Type B pancreatic cell (in vitro differentiated cells): ENCODE measurements around the gene MBIP. TPM values are rescaled to one million over a fixed set of nuclear protein-coding genes. Genes with fewer than 3 reads are reported as not detected.

Source experiments
- DNase-seq: peaks from one replicate; pipeline ENCODE4 v3.0.0; 2021; ENCODE audit warnings: mixed read lengths; ENCODE audit not compliant: unreplicated experiment; ENCODE audit errors: extremely low spot score
- H3K27ac Mint-ChIP-seq: 2 replicates; pipeline ENCODE4 v1.8.0; 2021; ENCODE audit warnings: mild to moderate bottlenecking, mixed read lengths
- H3K27me3 Mint-ChIP-seq: 2 replicates; pipeline ENCODE4 v1.8.0; 2021; ENCODE audit warnings: mixed read lengths
- H3K36me3 Mint-ChIP-seq: 2 replicates; pipeline ENCODE4 v1.8.0; 2021; ENCODE audit warnings: mixed read lengths
- H3K4me1 Mint-ChIP-seq: one replicate; pipeline ENCODE4 v1.8.0; 2021; ENCODE audit warnings: mixed read lengths; ENCODE audit not compliant: unreplicated experiment
- H3K4me3 Mint-ChIP-seq: 2 replicates; pipeline ENCODE4 v1.8.0; 2021; ENCODE audit warnings: mild to moderate bottlenecking, mixed read lengths
- H3K9me3 Mint-ChIP-seq: 2 replicates; pipeline ENCODE4 v1.8.0; 2021; ENCODE audit warnings: mixed read lengths
- total RNA-seq: library from RNA; stranded (reverse); gene quantifications from 2 replicates; pipeline ENCODE4 v1.2.1, GENCODE V29; 2021; ENCODE audit warnings: low replicate concordance
- TF ChIP-seq, protein P1 (sequence below): fragments of 200-600 bp; sonication (generic); conservative IDR thresholded peaks from 2 replicates; pipeline ENCODE4 v1.5.0; 2021; ENCODE audit warnings: antibody characterized with exemption, mild to moderate bottlenecking

Gene MBIP
- total RNA-seq, 1 donor from 2014 or later: 39.9 TPM

DNA sequence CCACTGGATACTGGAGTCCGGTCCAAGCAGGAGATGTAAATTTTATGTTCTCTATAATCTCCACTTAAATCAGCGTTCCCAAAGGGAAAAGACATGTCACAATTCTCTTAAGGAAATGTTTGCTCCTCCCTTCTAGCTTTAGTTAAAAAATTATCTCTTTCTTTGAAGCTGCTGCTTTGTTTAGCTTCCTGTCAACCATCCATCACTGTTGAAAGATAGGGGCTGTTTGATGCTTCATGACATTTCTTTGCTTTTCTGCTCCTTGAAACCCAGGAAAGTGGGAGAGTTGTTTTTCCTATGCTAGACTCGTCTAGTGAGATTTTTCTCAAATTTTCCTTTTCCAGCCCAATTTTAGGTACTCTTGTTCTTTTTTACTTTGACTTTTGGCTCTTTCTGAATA, 31.9 kb downstream of the MBIP start:
- TF ChIP-seq, protein P1, sequence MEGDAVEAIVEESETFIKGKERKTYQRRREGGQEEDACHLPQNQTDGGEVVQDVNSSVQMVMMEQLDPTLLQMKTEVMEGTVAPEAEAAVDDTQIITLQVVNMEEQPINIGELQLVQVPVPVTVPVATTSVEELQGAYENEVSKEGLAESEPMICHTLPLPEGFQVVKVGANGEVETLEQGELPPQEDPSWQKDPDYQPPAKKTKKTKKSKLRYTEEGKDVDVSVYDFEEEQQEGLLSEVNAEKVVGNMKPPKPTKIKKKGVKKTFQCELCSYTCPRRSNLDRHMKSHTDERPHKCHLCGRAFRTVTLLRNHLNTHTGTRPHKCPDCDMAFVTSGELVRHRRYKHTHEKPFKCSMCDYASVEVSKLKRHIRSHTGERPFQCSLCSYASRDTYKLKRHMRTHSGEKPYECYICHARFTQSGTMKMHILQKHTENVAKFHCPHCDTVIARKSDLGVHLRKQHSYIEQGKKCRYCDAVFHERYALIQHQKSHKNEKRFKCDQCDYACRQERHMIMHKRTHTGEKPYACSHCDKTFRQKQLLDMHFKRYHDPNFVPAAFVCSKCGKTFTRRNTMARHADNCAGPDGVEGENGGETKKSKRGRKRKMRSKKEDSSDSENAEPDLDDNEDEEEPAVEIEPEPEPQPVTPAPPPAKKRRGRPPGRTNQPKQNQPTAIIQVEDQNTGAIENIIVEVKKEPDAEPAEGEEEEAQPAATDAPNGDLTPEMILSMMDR: no peak
- peaks cover 6% of the 10 kb centered on the region for H3K27me3 Mint-ChIP-seq
- H3K4me1 Mint-ChIP-seq: no peaks in the 10 kb centered on the region
- no peak overlapping the region for H3K27ac Mint-ChIP-seq
- H3K36me3 Mint-ChIP-seq: no peaks in the 10 kb centered on the region
- no peak for DNase-seq
- H3K9me3 Mint-ChIP-seq: no peaks in the 10 kb centered on the region
- H3K4me3 Mint-ChIP-seq: no peak overlapping the region

DNA sequence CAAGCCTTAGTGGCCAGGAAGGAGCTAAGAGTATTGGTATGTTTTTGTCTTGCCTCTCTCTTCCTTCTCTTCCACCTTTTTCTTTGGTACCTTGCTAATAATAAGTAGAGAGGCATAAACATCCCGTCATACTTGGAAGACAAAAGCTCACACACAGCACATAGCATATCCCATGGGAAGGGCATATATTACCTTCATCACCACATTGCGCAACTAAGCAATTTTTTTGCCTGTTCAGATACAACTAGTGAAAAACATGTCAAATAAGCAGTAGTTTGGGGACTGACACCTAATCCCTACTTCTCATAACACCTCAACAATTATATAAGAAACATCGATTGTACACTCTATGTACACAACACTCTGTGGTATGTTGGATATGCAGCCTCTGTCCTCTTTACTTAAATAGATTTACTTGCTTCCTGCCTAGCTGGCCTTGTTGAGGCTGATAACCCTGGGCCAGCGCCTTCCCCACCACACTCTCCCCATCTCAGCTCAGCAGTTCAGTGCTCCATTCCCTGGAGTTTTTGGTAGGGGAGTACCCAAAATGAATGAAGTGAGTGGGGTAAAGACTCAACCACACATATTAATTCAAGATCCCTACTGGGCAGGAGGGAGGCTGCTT, 35.4 kb downstream of the MBIP start:
- H3K27me3 Mint-ChIP-seq: peaks cover 6% of the 10 kb centered on the region
- no peaks in the 10 kb centered on the region for H3K36me3 Mint-ChIP-seq
- H3K27ac Mint-ChIP-seq: no peak overlapping the region
- H3K9me3 Mint-ChIP-seq: no peaks in the 10 kb centered on the region
- no peak for DNase-seq
- H3K4me3 Mint-ChIP-seq: no peak overlapping the region
- TF ChIP-seq, protein P1: no peak
- H3K4me1 Mint-ChIP-seq: no peaks in the 10 kb centered on the region

DNA sequence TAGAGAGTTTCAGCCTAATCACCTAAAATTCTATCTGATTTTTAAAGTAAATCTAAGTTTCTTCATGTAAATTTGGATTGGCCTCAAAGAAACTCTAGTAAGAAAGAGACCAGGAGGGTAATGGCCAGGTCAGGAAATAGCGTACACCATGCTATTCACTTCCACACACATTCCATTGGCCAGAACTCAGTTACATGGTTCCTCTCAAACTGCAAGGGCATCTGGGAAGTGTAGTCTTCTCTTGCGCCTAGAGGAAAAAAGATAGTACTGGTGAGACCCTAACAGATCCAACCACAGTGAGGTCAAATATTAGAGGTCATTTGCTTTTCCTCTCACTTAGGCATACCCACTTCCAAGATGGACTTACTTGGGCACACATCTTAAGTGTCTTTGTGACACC, 39.1 kb downstream of the MBIP start:
- Mint-ChIP-seq H3K9me3 (no peaks in the 10 kb centered on the region), H3K27ac (no peak overlapping the region), H3K36me3 (no peaks in the 10 kb centered on the region), H3K4me3 (no peak overlapping the region), H3K4me1 (no peaks in the 10 kb centered on the region), H3K27me3 (peaks cover 18% of the 10 kb centered on the region)
- TF ChIP-seq, protein P1: no peak
- no peak for DNase-seq

DNA sequence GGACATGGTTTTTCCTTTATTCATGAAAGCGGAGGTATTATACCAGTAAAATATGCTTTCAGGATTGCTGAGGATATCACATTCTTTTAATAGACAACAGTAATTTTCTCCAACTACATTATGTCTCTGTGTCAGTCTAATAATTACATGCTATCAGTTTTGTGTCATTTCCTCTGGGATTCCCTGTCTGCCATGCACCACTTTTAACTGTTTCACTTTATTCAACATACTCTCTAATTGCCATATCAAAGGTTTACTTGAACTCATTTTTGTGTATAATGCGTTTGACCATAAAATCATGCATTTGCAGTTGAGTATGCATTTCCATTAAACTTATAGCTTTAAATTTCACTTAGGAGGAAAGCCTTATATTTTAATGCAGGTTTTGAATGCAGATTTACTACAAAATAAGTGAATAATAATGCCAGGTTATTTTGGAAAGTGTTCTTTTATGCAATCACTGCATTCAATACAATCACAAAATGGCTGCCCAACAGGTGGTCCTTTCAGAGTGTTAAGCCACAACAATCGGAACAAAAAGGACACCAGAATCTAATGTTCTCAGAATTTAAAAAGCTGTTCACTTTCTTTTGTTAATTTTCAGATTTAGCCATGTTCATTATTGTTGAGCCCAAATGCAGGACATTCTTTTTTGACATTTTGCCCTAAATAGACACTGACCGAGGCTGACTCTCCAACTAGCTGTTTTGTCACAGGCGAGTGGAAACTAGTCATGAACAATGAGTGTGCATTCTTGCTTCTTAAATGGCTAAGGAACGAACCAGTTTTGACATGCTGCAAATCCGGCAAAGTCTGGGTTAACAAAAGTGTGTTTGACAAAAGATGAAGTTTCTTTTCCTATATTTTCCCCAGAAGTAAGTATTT, 40.9 kb downstream of the MBIP start:
- no peaks in the 10 kb centered on the region for H3K4me1 Mint-ChIP-seq
- no peak overlapping the region for H3K4me3 Mint-ChIP-seq
- H3K27ac Mint-ChIP-seq: no peak overlapping the region

DNA sequence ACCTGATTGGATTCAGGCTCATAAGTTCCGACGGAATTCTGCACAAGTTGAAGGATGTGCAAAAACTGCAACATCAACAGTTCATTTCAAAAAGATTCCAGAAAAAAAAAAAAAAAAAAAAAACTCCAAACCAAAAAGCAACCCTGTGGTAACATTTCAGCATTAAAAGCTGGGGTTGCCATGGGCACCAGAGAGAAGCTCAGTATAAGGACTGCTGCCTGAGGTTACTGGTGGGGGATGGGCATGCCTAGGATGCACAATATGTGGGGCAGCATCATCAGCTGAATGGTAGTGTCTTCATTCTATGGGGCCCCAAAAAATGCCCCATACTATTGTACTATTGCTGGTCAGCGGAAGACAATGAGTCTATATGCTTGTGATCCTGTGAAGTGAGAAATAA, 44.7 kb downstream of the MBIP start:
- H3K4me3 Mint-ChIP-seq: no peak overlapping the region
- no peaks in the 10 kb centered on the region for H3K9me3 Mint-ChIP-seq
- no peak overlapping the region for H3K27ac Mint-ChIP-seq
- peaks cover 54% of the 10 kb centered on the region for H3K27me3 Mint-ChIP-seq
- no peak for DNase-seq
- no peaks in the 10 kb centered on the region for H3K36me3 Mint-ChIP-seq
- H3K4me1 Mint-ChIP-seq: peaks cover 6% of the 10 kb centered on the region
- TF ChIP-seq, protein P1: no peak

More for the DNA sequence above, 40.9 kb downstream of the MBIP start:
- H3K27me3 Mint-ChIP-seq: peaks cover 17% of the 10 kb centered on the region
- no peak for DNase-seq
- no peaks in the 10 kb centered on the region for H3K36me3 Mint-ChIP-seq
- no peaks in the 10 kb centered on the region for H3K9me3 Mint-ChIP-seq
- TF ChIP-seq, protein P1: no peak
